ENCODE data around the gene EYA4. TPM values are rescaled to one million over a fixed set of nuclear protein-coding genes. Genes with fewer than 3 reads are reported as not detected.
A peak's percentile ranks its signal among the peaks of the same experiment; 100 is the strongest.
"Not testable (repeated sequence)": the region's sequence is repeated elsewhere in the genome, so short reads cannot be mapped to it uniquely, and the experiment has no call there.

The EYA4 gene
- total RNA-seq, 1 donor from 2014 or later, result 8.1 TPM

GRCh38 chr6:133549371-133549801 lies 308.2 kb downstream of the EYA4 start:
- no peak overlapping the region for H3K27ac Mint-ChIP-seq (ENCODE audit: unreplicated experiment)
- no peaks in the 10 kb centered on the region for H3K36me3 Mint-ChIP-seq (ENCODE audit: low read depth, unreplicated experiment)
- no peak for DNase-seq (ENCODE audit: low spot score)
- H3K27me3 Mint-ChIP-seq (ENCODE audit: unreplicated experiment), result peaks cover 2% of the 10 kb centered on the region
- no peaks in the 10 kb centered on the region for H3K9me3 Mint-ChIP-seq (ENCODE audit: unreplicated experiment)
- TF ChIP-seq CTCF (IDR thresholded peaks at IDR 0.05; ENCODE audit: unreplicated experiment), result no peak
- H3K4me3 Mint-ChIP-seq (ENCODE audit: unreplicated experiment), result no peak overlapping the region
- peaks cover 2% of the 10 kb centered on the region for H3K4me1 Mint-ChIP-seq (ENCODE audit: unreplicated experiment)

- no peak overlapping the region for H3K27ac Mint-ChIP-seq (ENCODE audit: unreplicated experiment)
- no peak overlapping the region for H3K4me3 Mint-ChIP-seq (ENCODE audit: unreplicated experiment)
- TF ChIP-seq CTCF (IDR thresholded peaks at IDR 0.05; ENCODE audit: unreplicated experiment), result no peak
- no peak for DNase-seq (ENCODE audit: low spot score)
- no peaks in the 10 kb centered on the region for H3K9me3 Mint-ChIP-seq (ENCODE audit: unreplicated experiment)
- no peaks in the 10 kb centered on the region for H3K36me3 Mint-ChIP-seq (ENCODE audit: low read depth, unreplicated experiment)
- peaks cover 2% of the 10 kb centered on the region for H3K4me1 Mint-ChIP-seq (ENCODE audit: unreplicated experiment)
- H3K27me3 Mint-ChIP-seq (ENCODE audit: unreplicated experiment), result peaks cover 2% of the 10 kb centered on the region
Measured at GRCh38 chr6:133550026-133550425, 308.9 kb downstream of the EYA4 start.

- Mint-ChIP-seq H3K27ac (ENCODE audit: unreplicated experiment) (no peak overlapping the region), H3K4me3 (ENCODE audit: unreplicated experiment) (no peak overlapping the region), H3K9me3 (ENCODE audit: unreplicated experiment) (no peaks in the 10 kb centered on the region), H3K27me3 (ENCODE audit: unreplicated experiment) (peaks cover 2% of the 10 kb centered on the region), H3K36me3 (ENCODE audit: low read depth, unreplicated experiment) (no peaks in the 10 kb centered on the region), H3K4me1 (ENCODE audit: unreplicated experiment) (peaks cover 2% of the 10 kb centered on the region)
- no peak for DNase-seq (ENCODE audit: low spot score)
- TF ChIP-seq CTCF (IDR thresholded peaks at IDR 0.05; ENCODE audit: unreplicated experiment), result no peak
Measured at GRCh38 chr6:133551436-133551835, 310.3 kb downstream of the EYA4 start.

GRCh38 chr6:133551847-133552341 lies 310.7 kb downstream of the EYA4 start:
- Mint-ChIP-seq H3K27ac (ENCODE audit: unreplicated experiment) (no peak overlapping the region), H3K9me3 (ENCODE audit: unreplicated experiment) (no peaks in the 10 kb centered on the region), H3K36me3 (ENCODE audit: low read depth, unreplicated experiment) (no peaks in the 10 kb centered on the region), H3K4me3 (ENCODE audit: unreplicated experiment) (no peak overlapping the region), H3K4me1 (ENCODE audit: unreplicated experiment) (peaks cover 2% of the 10 kb centered on the region), H3K27me3 (ENCODE audit: unreplicated experiment) (peaks cover 2% of the 10 kb centered on the region)
- no peak for DNase-seq (ENCODE audit: low spot score)
- no peak for TF ChIP-seq CTCF (IDR thresholded peaks at IDR 0.05; ENCODE audit: unreplicated experiment)

- peaks cover 7% of the 10 kb centered on the region for H3K36me3 Mint-ChIP-seq (ENCODE audit: low read depth, unreplicated experiment)
- TF ChIP-seq CTCF (IDR thresholded peaks at IDR 0.05; ENCODE audit: unreplicated experiment), result peak; percentile 72
- peak; percentile 43 for DNase-seq (ENCODE audit: low spot score)
- H3K4me3 Mint-ChIP-seq (ENCODE audit: unreplicated experiment), result no peak overlapping the region
- H3K27me3 Mint-ChIP-seq (ENCODE audit: unreplicated experiment), result peaks cover under 1% of the 10 kb centered on the region
- no peaks in the 10 kb centered on the region for H3K9me3 Mint-ChIP-seq (ENCODE audit: unreplicated experiment)
- no peak overlapping the region for H3K27ac Mint-ChIP-seq (ENCODE audit: unreplicated experiment)
- H3K4me1 Mint-ChIP-seq (ENCODE audit: unreplicated experiment), result peaks cover 2% of the 10 kb centered on the region
Measured at GRCh38 chr6:133553652-133554051, 312.5 kb downstream of the EYA4 start.

- not testable (repeated sequence) for H3K36me3 Mint-ChIP-seq (ENCODE audit: low read depth, unreplicated experiment); H3K27me3 Mint-ChIP-seq (ENCODE audit: unreplicated experiment); H3K4me3 Mint-ChIP-seq (ENCODE audit: unreplicated experiment); H3K9me3 Mint-ChIP-seq (ENCODE audit: unreplicated experiment); H3K4me1 Mint-ChIP-seq (ENCODE audit: unreplicated experiment); DNase-seq (ENCODE audit: low spot score); H3K27ac Mint-ChIP-seq (ENCODE audit: unreplicated experiment)
Measured at GRCh38 chr6:133554121-133554520, 313.0 kb downstream of the EYA4 start.

Measured in endothelial cell (in vitro differentiated cells).